Measurements from ENCODE around the gene TRPM3. TPM values are rescaled to one million over a fixed set of nuclear protein-coding genes. Genes with fewer than 3 reads are reported as not detected.

The TRPM3 gene
- total RNA-seq, 1 experiment from 2014 or later: 0.03 TPM

DNA sequence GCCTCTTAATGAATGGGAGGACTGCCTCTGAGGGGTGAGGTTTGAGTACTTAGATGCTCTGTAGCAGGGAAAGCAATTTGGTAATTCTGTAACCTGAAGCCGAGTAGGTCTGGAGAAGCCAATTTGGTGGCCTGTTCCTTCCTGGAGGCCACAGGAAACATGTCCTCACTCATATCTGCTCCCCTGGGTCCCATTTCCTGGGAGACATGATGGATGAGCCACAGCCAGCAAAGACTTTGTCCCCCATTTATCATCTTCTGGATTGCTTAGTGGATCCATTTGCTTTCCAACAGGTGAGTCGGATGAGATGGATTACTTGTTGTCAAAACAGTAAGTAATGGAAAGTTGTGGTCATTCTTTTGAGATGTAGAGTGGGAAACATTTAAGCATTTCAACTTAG lies 607.1 kb downstream of the TRPM3 start:
- Histone ChIP-seq H3K27me3 (replicated peaks) (no peaks in the 10 kb centered on the region), H3K27ac (no peak overlapping the region), H3K36me3 (no peaks in the 10 kb centered on the region), H3K4me1 (replicated peaks) (no peaks in the 10 kb centered on the region; the same call in 1 of the 2 replicates), H3K4me3 (no peak overlapping the region), H3K9me3 (replicated peaks) (no peaks in the 10 kb centered on the region)
- no peak for DNase-seq (ENCODE audit: low read depth in 1 of 2, low spot score in 2 of 2)

GRCh38 chr9:70511858-70512257 lies 609.6 kb downstream of the TRPM3 start:
- no peak for DNase-seq (ENCODE audit: low read depth in 1 of 2, low spot score in 2 of 2)
- H3K27me3 ChIP-seq (replicated peaks): no peaks in the 10 kb centered on the region
- H3K4me3 ChIP-seq: no peak overlapping the region
- no peaks in the 10 kb centered on the region for H3K36me3 ChIP-seq
- H3K27ac ChIP-seq: no peak overlapping the region
- no peaks in the 10 kb centered on the region; the same call in 1 of the 2 replicates for H3K4me1 ChIP-seq (replicated peaks)
- no peaks in the 10 kb centered on the region for H3K9me3 ChIP-seq (replicated peaks)

GRCh38 chr9:70510157-70510770 lies 611.2 kb downstream of the TRPM3 start:
- Histone ChIP-seq H3K36me3 (no peaks in the 10 kb centered on the region), H3K27ac (no peak overlapping the region), H3K9me3 (replicated peaks) (no peaks in the 10 kb centered on the region), H3K27me3 (replicated peaks) (no peaks in the 10 kb centered on the region), H3K4me1 (replicated peaks) (no peaks in the 10 kb centered on the region; the same call in 1 of the 2 replicates), H3K4me3 (no peak overlapping the region)
- no peak for DNase-seq (ENCODE audit: low read depth in 1 of 2, low spot score in 2 of 2)

GRCh38 chr9:70506159-70506558 lies 615.3 kb downstream of the TRPM3 start:
- H3K27me3 ChIP-seq (replicated peaks): no peaks in the 10 kb centered on the region
- H3K4me1 ChIP-seq (replicated peaks): no peaks in the 10 kb centered on the region
- H3K4me3 ChIP-seq: no peak overlapping the region
- no peaks in the 10 kb centered on the region for H3K9me3 ChIP-seq (replicated peaks)
- H3K36me3 ChIP-seq: no peaks in the 10 kb centered on the region
- DNase-seq (ENCODE audit: low read depth in 1 of 2, low spot score in 2 of 2): no peak
- no peak overlapping the region for H3K27ac ChIP-seq

DNA sequence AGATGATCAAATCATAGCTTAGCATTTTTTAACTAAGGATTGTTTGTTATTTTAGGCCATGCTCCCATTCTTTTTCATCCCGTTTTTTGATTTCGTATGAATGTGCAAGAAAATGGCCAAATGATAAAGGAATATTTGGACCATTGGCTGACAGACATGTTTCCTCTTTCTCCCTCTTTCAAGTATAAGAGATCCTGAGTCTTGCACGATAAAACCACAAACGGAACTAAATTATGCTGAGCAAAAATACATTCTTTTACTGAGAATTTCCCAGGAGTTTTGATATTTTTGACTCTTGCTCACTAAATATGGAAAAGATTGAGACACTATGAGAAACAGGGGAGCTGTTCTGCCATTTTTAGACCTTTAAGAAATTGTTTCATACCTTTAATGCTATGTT lies 616.6 kb downstream of the TRPM3 start:
- Histone ChIP-seq H3K4me3 (no peak overlapping the region), H3K27me3 (replicated peaks) (no peaks in the 10 kb centered on the region), H3K9me3 (replicated peaks) (no peaks in the 10 kb centered on the region), H3K36me3 (no peaks in the 10 kb centered on the region), H3K4me1 (replicated peaks) (no peaks in the 10 kb centered on the region), H3K27ac (no peak overlapping the region)
- DNase-seq (ENCODE audit: low read depth in 1 of 2, low spot score in 2 of 2): no peak

DNA sequence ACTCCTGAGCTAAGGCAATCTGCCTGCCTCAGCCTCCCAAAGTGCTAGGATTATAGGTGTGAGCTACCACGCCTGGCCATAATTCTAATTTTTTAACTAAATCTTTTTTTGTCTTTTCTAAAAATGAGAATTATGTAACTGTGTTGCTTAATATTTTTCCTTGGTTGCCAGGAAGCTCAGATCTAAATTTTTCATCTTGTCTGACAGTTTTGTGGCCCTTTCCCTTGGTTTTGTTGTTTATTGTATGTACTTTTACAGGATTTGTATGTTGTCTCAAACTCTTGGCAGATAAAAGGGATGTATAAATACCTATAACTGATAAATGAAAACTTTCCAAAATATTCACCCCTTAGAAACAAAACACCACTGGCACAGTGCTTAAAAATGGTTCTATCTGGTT lies 618.7 kb downstream of the TRPM3 start:
- H3K4me1 ChIP-seq (replicated peaks): no peaks in the 10 kb centered on the region
- H3K4me3 ChIP-seq: no peak overlapping the region
- no peak for DNase-seq (ENCODE audit: low read depth in 1 of 2, low spot score in 2 of 2)
- no peaks in the 10 kb centered on the region for H3K27me3 ChIP-seq (replicated peaks)
- no peak overlapping the region for H3K27ac ChIP-seq
- H3K9me3 ChIP-seq (replicated peaks): no peaks in the 10 kb centered on the region
- no peaks in the 10 kb centered on the region for H3K36me3 ChIP-seq

GRCh38 chr9:70500793-70501192 lies 620.6 kb downstream of the TRPM3 start:
- H3K36me3 ChIP-seq: no peaks in the 10 kb centered on the region
- no peaks in the 10 kb centered on the region for H3K27me3 ChIP-seq (replicated peaks)
- H3K9me3 ChIP-seq (replicated peaks): no peaks in the 10 kb centered on the region
- no peak for DNase-seq (ENCODE audit: low read depth in 1 of 2, low spot score in 2 of 2)
- H3K4me1 ChIP-seq (replicated peaks): no peaks in the 10 kb centered on the region
- no peak overlapping the region for H3K27ac ChIP-seq
- H3K4me3 ChIP-seq: no peak overlapping the region

DNA sequence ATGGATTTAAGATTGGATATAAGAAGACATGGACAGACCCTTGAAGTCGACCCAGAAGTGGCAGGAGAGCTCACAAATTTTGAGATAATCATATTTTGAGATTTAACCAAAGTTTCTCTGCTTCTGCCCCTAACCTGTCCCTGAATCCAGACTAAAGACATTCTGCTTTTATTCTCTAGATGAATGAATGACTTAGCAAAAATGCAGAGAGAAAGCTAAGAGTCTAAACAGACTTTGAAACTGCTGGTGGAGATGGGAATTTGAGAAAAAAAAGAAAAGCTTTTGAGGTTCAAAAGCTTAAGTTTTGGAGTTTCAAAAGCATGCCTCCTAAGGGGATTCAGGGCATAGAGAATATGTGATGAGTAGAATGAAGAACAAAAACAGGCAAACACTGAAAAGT lies 621.8 kb downstream of the TRPM3 start:
- Histone ChIP-seq H3K4me3 (no peak overlapping the region), H3K27me3 (replicated peaks) (no peaks in the 10 kb centered on the region), H3K36me3 (no peaks in the 10 kb centered on the region)

DNA sequence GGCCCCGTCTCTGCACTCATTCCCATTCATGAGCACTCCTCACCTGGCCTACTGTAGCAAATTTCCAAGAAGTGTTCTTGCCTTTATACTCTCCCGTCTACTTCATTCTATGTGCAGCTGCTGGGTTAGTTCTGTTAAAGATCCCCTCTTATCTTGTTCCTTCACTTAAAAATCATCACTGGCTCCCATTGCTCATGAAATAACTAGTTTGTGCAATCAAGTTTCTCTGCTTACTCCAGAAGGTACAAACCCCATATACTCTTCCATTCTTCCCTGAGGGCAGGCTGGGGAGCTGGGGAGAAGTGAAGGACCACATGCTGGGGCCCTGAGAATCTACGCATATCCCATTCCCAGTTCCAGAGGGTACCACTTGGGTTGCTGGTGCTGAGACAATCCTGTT lies 622.6 kb downstream of the TRPM3 start:
- Histone ChIP-seq H3K27me3 (replicated peaks) (no peaks in the 10 kb centered on the region), H3K36me3 (no peaks in the 10 kb centered on the region), H3K4me1 (replicated peaks) (no peaks in the 10 kb centered on the region), H3K9me3 (replicated peaks) (no peaks in the 10 kb centered on the region), H3K27ac (no peak overlapping the region), H3K4me3 (no peak overlapping the region)
- DNase-seq (ENCODE audit: low read depth in 1 of 2, low spot score in 2 of 2): no peak

More for the DNA sequence above, 621.8 kb downstream of the TRPM3 start:
- no peaks in the 10 kb centered on the region for H3K4me1 ChIP-seq (replicated peaks)
- no peaks in the 10 kb centered on the region for H3K9me3 ChIP-seq (replicated peaks)
- H3K27ac ChIP-seq: no peak overlapping the region
- no peak for DNase-seq (ENCODE audit: low read depth in 1 of 2, low spot score in 2 of 2)

DNA sequence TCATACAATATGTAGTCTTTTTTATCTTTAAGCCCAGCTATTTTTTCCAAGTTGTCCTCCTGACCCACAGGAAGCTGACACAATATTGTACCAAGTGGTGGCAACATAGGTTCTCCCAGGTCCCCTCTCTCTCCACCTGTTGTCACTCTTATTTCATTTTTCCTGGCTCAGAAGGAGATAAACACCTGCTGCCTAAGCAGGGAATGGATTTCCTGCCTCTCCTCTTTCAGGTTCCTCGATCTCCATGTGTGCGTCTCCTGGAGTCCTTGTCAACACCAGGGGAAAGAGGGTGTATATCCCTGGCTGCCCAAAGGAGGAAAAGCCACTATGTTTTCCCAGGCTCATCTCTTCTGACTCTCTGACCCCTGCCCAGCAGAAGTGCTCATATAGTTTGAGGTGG lies 625.2 kb downstream of the TRPM3 start:
- DNase-seq (ENCODE audit: low read depth in 1 of 2, low spot score in 2 of 2): no peak
- no peaks in the 10 kb centered on the region for H3K9me3 ChIP-seq (replicated peaks)
- no peak overlapping the region for H3K27ac ChIP-seq
- H3K4me3 ChIP-seq: no peak overlapping the region
- H3K36me3 ChIP-seq: no peaks in the 10 kb centered on the region
- H3K4me1 ChIP-seq (replicated peaks): peaks cover 12% of the 10 kb centered on the region
- no peaks in the 10 kb centered on the region for H3K27me3 ChIP-seq (replicated peaks)

- no peaks in the 10 kb centered on the region for H3K9me3 ChIP-seq (replicated peaks)
- H3K4me1 ChIP-seq (replicated peaks): peaks cover 12% of the 10 kb centered on the region
- H3K4me3 ChIP-seq: no peak overlapping the region
- H3K27ac ChIP-seq: no peak overlapping the region
- H3K27me3 ChIP-seq (replicated peaks): no peaks in the 10 kb centered on the region
- no peaks in the 10 kb centered on the region for H3K36me3 ChIP-seq
- no peak for DNase-seq (ENCODE audit: low read depth in 1 of 2, low spot score in 2 of 2)
Observed at GRCh38 chr9:70495514-70495913, 625.9 kb downstream of the TRPM3 start.

GRCh38 chr9:70494221-70494620 lies 627.2 kb downstream of the TRPM3 start:
- Histone ChIP-seq H3K4me1 (replicated peaks) (peaks cover 12% of the 10 kb centered on the region), H3K27me3 (replicated peaks) (no peaks in the 10 kb centered on the region), H3K9me3 (replicated peaks) (no peaks in the 10 kb centered on the region), H3K4me3 (no peak overlapping the region), H3K36me3 (no peaks in the 10 kb centered on the region), H3K27ac (no peak overlapping the region)
- no peak for DNase-seq (ENCODE audit: low read depth in 1 of 2, low spot score in 2 of 2)

- Histone ChIP-seq H3K36me3 (no peaks in the 10 kb centered on the region), H3K4me3 (no peak overlapping the region), H3K4me1 (replicated peaks) (peaks cover 12% of the 10 kb centered on the region), H3K9me3 (replicated peaks) (no peaks in the 10 kb centered on the region), H3K27me3 (replicated peaks) (no peaks in the 10 kb centered on the region), H3K27ac (no peak overlapping the region)
- DNase-seq (ENCODE audit: low read depth in 1 of 2, low spot score in 2 of 2): no peak
Observed at GRCh38 chr9:70493029-70493428, 628.4 kb downstream of the TRPM3 start.

DNA sequence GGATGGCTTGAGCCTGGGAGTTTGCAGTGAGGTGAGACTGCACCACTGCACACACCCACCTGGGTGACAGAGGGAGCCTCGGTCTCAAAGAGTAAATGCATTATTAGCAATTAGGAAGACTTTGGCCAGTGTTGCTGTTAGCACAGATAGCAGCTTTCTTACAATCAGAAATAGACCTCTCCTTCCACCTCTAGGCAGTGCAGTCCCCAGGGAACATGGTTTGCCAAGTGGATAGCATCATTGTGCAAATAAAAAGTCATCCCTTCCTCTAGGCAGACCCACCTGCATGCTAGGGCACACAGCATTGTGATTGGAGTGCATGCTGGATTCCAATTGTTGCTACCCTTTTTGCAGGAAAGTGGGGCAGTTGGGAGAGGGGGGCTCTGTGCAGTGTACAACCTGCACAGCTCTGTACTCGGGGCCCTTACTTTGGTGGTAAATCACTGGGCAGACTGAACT lies 629.1 kb downstream of the TRPM3 start:
- no peaks in the 10 kb centered on the region for H3K9me3 ChIP-seq (replicated peaks)
- DNase-seq (ENCODE audit: low read depth in 1 of 2, low spot score in 2 of 2): no peak
- no peak overlapping the region for H3K4me3 ChIP-seq
- no peaks in the 10 kb centered on the region for H3K36me3 ChIP-seq
- no peaks in the 10 kb centered on the region for H3K27me3 ChIP-seq (replicated peaks)
- H3K27ac ChIP-seq: no peak overlapping the region
- peaks cover 12% of the 10 kb centered on the region for H3K4me1 ChIP-seq (replicated peaks)
